ENCODE results near the gene ROPN1L. TPM values are rescaled to one million over a fixed set of nuclear protein-coding genes. Genes with fewer than 3 reads are reported as not detected.

Gene ROPN1L
- total RNA-seq, 1 experiment from 2014 or later = 0.66 TPM

DNA sequence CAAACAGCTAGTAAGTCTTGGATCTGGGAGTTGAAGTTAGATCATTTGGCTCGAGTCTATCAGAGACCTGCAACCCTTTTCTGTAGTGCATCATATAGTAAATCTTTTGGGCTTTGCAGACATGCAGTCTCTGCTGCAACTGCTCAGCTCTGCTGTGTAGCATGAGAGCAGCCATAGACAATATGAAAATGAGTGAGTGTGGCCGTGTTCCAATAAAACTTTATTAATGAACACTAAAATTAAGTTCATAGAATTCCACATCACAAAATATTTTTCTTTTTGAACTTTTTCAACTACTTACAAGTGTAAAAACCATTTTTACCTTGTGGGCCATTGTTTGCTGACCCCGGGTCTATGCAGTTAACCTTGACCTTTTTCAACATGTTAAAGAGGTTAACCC is 35.2 kb downstream of the ROPN1L start:
- BruUV-seq (replicated peaks) = no TSS peak
- no peak for ATAC-seq
- Histone ChIP-seq H3K79me2 (ENCODE audit: insufficient read depth, low read length) (no peaks in the 10 kb centered on the region), H3K4me2 (ENCODE audit: low read length) (no peak overlapping the region), H3K27ac (ENCODE audit: low read depth, low read length) (no peak overlapping the region), H3K9me3 (ENCODE audit: control insufficient read depth in 1 of 2, insufficient read depth in 1 of 2, low read depth in 1 of 2, low read length in 2 of 2) (no peaks in the 10 kb centered on the region), H3K9me2 (ENCODE audit: insufficient read depth) (no peaks in the 10 kb centered on the region), H4K20me1 (ENCODE audit: insufficient read depth) (no peaks in the 10 kb centered on the region), H3K4me3 (replicated peaks in 1 of 2; ENCODE audit: low read depth in 1 of 2, low read length in 2 of 2) (no peak overlapping the region), H2AFZ (ENCODE audit: low read depth, low read length, poor library complexity, severe bottlenecking) (no peak overlapping the region), H3K4me1 (ENCODE audit: control insufficient read depth in 1 of 2, insufficient read depth in 2 of 2, low read length in 2 of 2) (peaks cover 0 to 12% of the 10 kb centered on the region in 2 experiments; a peak in 2 of 4 replicates), H3K27me3 (ENCODE audit: insufficient read depth, low read length) (no peaks in the 10 kb centered on the region), H3K36me3 (ENCODE audit: control insufficient read depth in 1 of 2, insufficient read depth in 2 of 2, low read length in 2 of 2) (no peaks in the 10 kb centered on the region), H3K9ac (ENCODE audit: low read length) (no peak overlapping the region)
- ChIA-PET POLR2A (no interaction called here), RAD21 (ENCODE audit: low non-redundant PET in 1 of 2, low total read pairs in 2 of 2, uncharacterized antibody in 2 of 2, unreplicated experiment in 2 of 2) (no interaction called here), CTCF (no interaction called here)
- intact Hi-C loops (cut with micrococcal nuclease) = no loop called here
- DNase-seq (ENCODE audit: low read depth, low spot score) = no peak
- no peak for TF ChIP-seq YY1 (IDR thresholded peaks at IDR 0.05; ENCODE audit: extremely low read depth, insufficient replicate concordance, low read depth, low read length)
- TF ChIP-seq ELF1 (IDR thresholded peaks at IDR 0.05; ENCODE audit: borderline replicate concordance, low read depth) = no peak
- no peak for TF ChIP-seq POLR2A (IDR thresholded peaks at IDR 0.05; ENCODE audit: borderline replicate concordance, extremely low read depth, insufficient read depth, insufficient read length)
- TF ChIP-seq JUND (IDR thresholded peaks at IDR 0.05) = no peak
- TF ChIP-seq, protein P1, sequence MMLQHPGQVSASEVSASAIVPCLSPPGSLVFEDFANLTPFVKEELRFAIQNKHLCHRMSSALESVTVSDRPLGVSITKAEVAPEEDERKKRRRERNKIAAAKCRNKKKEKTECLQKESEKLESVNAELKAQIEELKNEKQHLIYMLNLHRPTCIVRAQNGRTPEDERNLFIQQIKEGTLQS (IDR thresholded peaks at IDR 0.05) = no peak

DNA sequence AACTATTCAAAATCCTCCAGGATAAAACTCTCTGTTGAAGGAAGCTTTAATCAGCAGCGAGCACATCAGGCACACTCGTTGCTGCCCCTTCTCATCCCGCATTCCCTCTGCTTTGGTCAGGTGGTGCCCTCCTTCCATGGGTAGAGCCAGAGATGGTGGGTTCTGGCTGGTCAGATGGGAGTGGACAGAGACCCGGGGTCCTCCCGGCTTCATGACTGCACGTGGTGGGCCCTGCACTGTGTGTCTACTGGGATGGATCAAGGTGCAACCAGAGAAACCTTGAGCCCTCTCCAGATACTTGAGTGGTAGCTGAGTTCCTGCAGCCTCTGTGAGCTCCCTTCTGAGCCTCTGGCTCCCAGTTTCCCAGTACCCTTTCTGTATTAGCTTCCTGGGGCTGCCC is 36.3 kb downstream of the ROPN1L start:
- TF ChIP-seq EGR1 (IDR thresholded peaks at IDR 0.05; ENCODE audit: low read depth) (no peak), ZNF274 (IDR thresholded peaks at IDR 0.05; ENCODE audit: low read depth, low read length) (no peak), FOSL1 (IDR thresholded peaks at IDR 0.05; ENCODE audit: low read depth) (no peak), CBX3 (IDR thresholded peaks at IDR 0.05; ENCODE audit: low read depth) (no peak), SP1 (IDR thresholded peaks at IDR 0.05; ENCODE audit: low read depth) (no peak), JUND (IDR thresholded peaks at IDR 0.05) (no peak), YY1 (IDR thresholded peaks at IDR 0.05; ENCODE audit: extremely low read depth, insufficient replicate concordance, low read depth, low read length) (no peak), EZH2phosphoT487 (IDR thresholded peaks at IDR 0.05; ENCODE audit: borderline replicate concordance) (no peak)
- TF ChIP-seq, protein P2, sequence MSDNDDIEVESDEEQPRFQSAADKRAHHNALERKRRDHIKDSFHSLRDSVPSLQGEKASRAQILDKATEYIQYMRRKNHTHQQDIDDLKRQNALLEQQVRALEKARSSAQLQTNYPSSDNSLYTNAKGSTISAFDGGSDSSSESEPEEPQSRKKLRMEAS (IDR thresholded peaks at IDR 0.05) = no peak
- TF ChIP-seq, protein P1 (IDR thresholded peaks at IDR 0.05) = no peak
- TF ChIP-seq, protein P3, sequence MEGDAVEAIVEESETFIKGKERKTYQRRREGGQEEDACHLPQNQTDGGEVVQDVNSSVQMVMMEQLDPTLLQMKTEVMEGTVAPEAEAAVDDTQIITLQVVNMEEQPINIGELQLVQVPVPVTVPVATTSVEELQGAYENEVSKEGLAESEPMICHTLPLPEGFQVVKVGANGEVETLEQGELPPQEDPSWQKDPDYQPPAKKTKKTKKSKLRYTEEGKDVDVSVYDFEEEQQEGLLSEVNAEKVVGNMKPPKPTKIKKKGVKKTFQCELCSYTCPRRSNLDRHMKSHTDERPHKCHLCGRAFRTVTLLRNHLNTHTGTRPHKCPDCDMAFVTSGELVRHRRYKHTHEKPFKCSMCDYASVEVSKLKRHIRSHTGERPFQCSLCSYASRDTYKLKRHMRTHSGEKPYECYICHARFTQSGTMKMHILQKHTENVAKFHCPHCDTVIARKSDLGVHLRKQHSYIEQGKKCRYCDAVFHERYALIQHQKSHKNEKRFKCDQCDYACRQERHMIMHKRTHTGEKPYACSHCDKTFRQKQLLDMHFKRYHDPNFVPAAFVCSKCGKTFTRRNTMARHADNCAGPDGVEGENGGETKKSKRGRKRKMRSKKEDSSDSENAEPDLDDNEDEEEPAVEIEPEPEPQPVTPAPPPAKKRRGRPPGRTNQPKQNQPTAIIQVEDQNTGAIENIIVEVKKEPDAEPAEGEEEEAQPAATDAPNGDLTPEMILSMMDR (IDR thresholded peaks at IDR 0.05 in 2 of 3, conservative IDR thresholded peaks at IDR 0.05 in 1 of 3; ENCODE audit: borderline replicate concordance in 1 of 3, insufficient read depth in 1 of 3, low read depth in 2 of 3, low read length in 2 of 3) = no peak
- TF ChIP-seq, protein P4, sequence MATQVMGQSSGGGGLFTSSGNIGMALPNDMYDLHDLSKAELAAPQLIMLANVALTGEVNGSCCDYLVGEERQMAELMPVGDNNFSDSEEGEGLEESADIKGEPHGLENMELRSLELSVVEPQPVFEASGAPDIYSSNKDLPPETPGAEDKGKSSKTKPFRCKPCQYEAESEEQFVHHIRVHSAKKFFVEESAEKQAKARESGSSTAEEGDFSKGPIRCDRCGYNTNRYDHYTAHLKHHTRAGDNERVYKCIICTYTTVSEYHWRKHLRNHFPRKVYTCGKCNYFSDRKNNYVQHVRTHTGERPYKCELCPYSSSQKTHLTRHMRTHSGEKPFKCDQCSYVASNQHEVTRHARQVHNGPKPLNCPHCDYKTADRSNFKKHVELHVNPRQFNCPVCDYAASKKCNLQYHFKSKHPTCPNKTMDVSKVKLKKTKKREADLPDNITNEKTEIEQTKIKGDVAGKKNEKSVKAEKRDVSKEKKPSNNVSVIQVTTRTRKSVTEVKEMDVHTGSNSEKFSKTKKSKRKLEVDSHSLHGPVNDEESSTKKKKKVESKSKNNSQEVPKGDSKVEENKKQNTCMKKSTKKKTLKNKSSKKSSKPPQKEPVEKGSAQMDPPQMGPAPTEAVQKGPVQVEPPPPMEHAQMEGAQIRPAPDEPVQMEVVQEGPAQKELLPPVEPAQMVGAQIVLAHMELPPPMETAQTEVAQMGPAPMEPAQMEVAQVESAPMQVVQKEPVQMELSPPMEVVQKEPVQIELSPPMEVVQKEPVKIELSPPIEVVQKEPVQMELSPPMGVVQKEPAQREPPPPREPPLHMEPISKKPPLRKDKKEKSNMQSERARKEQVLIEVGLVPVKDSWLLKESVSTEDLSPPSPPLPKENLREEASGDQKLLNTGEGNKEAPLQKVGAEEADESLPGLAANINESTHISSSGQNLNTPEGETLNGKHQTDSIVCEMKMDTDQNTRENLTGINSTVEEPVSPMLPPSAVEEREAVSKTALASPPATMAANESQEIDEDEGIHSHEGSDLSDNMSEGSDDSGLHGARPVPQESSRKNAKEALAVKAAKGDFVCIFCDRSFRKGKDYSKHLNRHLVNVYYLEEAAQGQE (IDR thresholded peaks at IDR 0.05; ENCODE audit: low read depth) = no peak
- H3K79me2 ChIP-seq (ENCODE audit: insufficient read depth, low read length) = no peaks in the 10 kb centered on the region
- intact Hi-C loops (cut with micrococcal nuclease) = no loop called here
- no peaks in the 10 kb centered on the region for H3K9me3 ChIP-seq (ENCODE audit: control insufficient read depth in 1 of 2, insufficient read depth in 1 of 2, low read depth in 1 of 2, low read length in 2 of 2)
- ATAC-seq (no peak), DNase-seq (ENCODE audit: low read depth, low spot score) (no peak)
- H3K4me3 ChIP-seq (replicated peaks in 1 of 2; ENCODE audit: low read depth in 1 of 2, low read length in 2 of 2) = no peak overlapping the region
- no TSS peak for BruUV-seq (replicated peaks)
- H3K9me2 ChIP-seq (ENCODE audit: insufficient read depth) = no peaks in the 10 kb centered on the region
- RAD21 ChIA-PET (ENCODE audit: low non-redundant PET in 1 of 2, low total read pairs in 2 of 2, uncharacterized antibody in 2 of 2, unreplicated experiment in 2 of 2) = no interaction called here
- POLR2A ChIA-PET = no interaction called here
- H2AFZ ChIP-seq (ENCODE audit: low read depth, low read length, poor library complexity, severe bottlenecking) = no peak overlapping the region
- no peak overlapping the region for H3K9ac ChIP-seq (ENCODE audit: low read length)
- no peaks in the 10 kb centered on the region for H3K27me3 ChIP-seq (ENCODE audit: insufficient read depth, low read length)
- H4K20me1 ChIP-seq (ENCODE audit: insufficient read depth) = no peaks in the 10 kb centered on the region
- no peaks in the 10 kb centered on the region for H3K36me3 ChIP-seq (ENCODE audit: control insufficient read depth in 1 of 2, insufficient read depth in 2 of 2, low read length in 2 of 2)
- no peak overlapping the region for H3K4me2 ChIP-seq (ENCODE audit: low read length)
- H3K27ac ChIP-seq (ENCODE audit: low read depth, low read length) = no peak overlapping the region
- CTCF ChIA-PET = no interaction called here
- H3K4me1 ChIP-seq (ENCODE audit: control insufficient read depth in 1 of 2, insufficient read depth in 2 of 2, low read length in 2 of 2) = peaks cover 0 to 12% of the 10 kb centered on the region in 2 experiments; a peak in 2 of 4 replicates

Data from HCT116 (cell line).